TTC549 (cell line): ENCODE measurements around the gene GJA5.
"Not testable (repeated sequence)": the region's sequence is repeated elsewhere in the genome, so short reads cannot be mapped to it uniquely, and the experiment has no call there.

Experiments used
- FAIRE-seq: peaks from 2 replicates; lab custom pipeline; 2012; peaks lifted over from hg19 to GRCh38; lab: Jason Lieb, UNC

The GJA5 gene

GRCh38 chr1:147762233-147763024 lies 2.0 kb upstream of the GJA5 start:
- FAIRE-seq = no peak

- FAIRE-seq = no peak
These were observed 1.9 kb downstream of the GJA5 start for GRCh38 chr1:147758379-147759100.

GRCh38 chr1:147757015-147757990 lies 3.1 kb downstream of the GJA5 start:
- FAIRE-seq = no peak

- no peak for FAIRE-seq
These were observed 4.1 kb downstream of the GJA5 start for GRCh38 chr1:147756341-147756740.

- no peak for FAIRE-seq
These were observed 5.7 kb downstream of the GJA5 start for GRCh38 chr1:147754661-147755060.

- no peak for FAIRE-seq
These were observed 7.3 kb downstream of the GJA5 start for GRCh38 chr1:147753081-147753480.

- no peak for FAIRE-seq
These were observed 7.9 kb downstream of the GJA5 start for GRCh38 chr1:147752511-147752910.

GRCh38 chr1:147751346-147751745 lies 9.1 kb downstream of the GJA5 start:
- no peak for FAIRE-seq

- FAIRE-seq = no peak
These were observed 9.7 kb downstream of the GJA5 start for GRCh38 chr1:147750618-147751217.

- FAIRE-seq = no peak
These were observed 10.6 kb downstream of the GJA5 start for GRCh38 chr1:147749792-147750191.

- no peak for FAIRE-seq
These were observed 11.6 kb downstream of the GJA5 start for GRCh38 chr1:147748676-147749350.

GRCh38 chr1:147747966-147748365 lies 12.4 kb downstream of the GJA5 start:
- FAIRE-seq = no peak

- FAIRE-seq = no peak
These were observed 15.1 kb downstream of the GJA5 start for GRCh38 chr1:147745271-147745670.

GRCh38 chr1:147741065-147741464 lies 19.3 kb downstream of the GJA5 start:
- FAIRE-seq = no peak

- FAIRE-seq = no peak
These were observed 20.0 kb downstream of the GJA5 start for GRCh38 chr1:147740391-147740790.

- FAIRE-seq = no peak
These were observed 21.5 kb downstream of the GJA5 start for GRCh38 chr1:147738739-147739476.

GRCh38 chr1:147738129-147738528 lies 22.3 kb downstream of the GJA5 start:
- FAIRE-seq = no peak

- FAIRE-seq = no peak
These were observed 23.5 kb downstream of the GJA5 start for GRCh38 chr1:147736883-147737282.

- no peak for FAIRE-seq
These were observed 25.0 kb downstream of the GJA5 start for GRCh38 chr1:147735423-147735822.

GRCh38 chr1:147734291-147734841 lies 26.0 kb downstream of the GJA5 start:
- not testable (repeated sequence) for FAIRE-seq
